ENCODE results near the gene OR6C2.
"Not testable (repeated sequence)": the region's sequence is repeated elsewhere in the genome, so short reads cannot be mapped to it uniquely, and the experiment has no call there.

Gene OR6C2

GRCh38 chr12:55443776-55444175 is at the start of gene OR6C2:
OR6C2 (plus strand) TSS chr12:55444076; CDS start chr12:55452214, 8,138 bp downstream.
- DNase-seq (ENCODE audit: low read depth in 2 of 3, low spot score in 1 of 3): no peak

- no peak for DNase-seq (ENCODE audit: low read depth in 2 of 3, low spot score in 1 of 3)
Observed at GRCh38 chr12:55396326-55396725, 47.5 kb upstream of the OR6C2 start.

GRCh38 chr12:55400229-55400628 is 43.6 kb upstream of the OR6C2 start, which contains the start of gene OR6C65:
OR6C65 (plus strand) TSS chr12:55400529; CDS start chr12:55400529, 0 bp downstream.
- no peak for DNase-seq (ENCODE audit: low read depth in 2 of 3, low spot score in 1 of 3)

GRCh38 chr12:55407866-55408265 is 36.0 kb upstream of the OR6C2 start:
- no peak for DNase-seq (ENCODE audit: low read depth in 2 of 3, low spot score in 1 of 3)

GRCh38 chr12:55409133-55409532 is 34.7 kb upstream of the OR6C2 start:
- DNase-seq (ENCODE audit: low read depth in 2 of 3, low spot score in 1 of 3): not testable (repeated sequence)

- DNase-seq (ENCODE audit: low read depth in 2 of 3, low spot score in 1 of 3): not testable (repeated sequence)
Observed at GRCh38 chr12:55412138-55412537, 31.7 kb upstream of the OR6C2 start.

GRCh38 chr12:55413498-55414388 is 30.1 kb upstream of the OR6C2 start:
- DNase-seq (ENCODE audit: low read depth in 2 of 3, low spot score in 1 of 3): not testable (repeated sequence)

- DNase-seq (ENCODE audit: low read depth in 2 of 3, low spot score in 1 of 3): not testable (repeated sequence)
Observed at GRCh38 chr12:55414396-55414823, 29.5 kb upstream of the OR6C2 start.

- DNase-seq (ENCODE audit: low read depth in 2 of 3, low spot score in 1 of 3): not testable (repeated sequence)
Observed at GRCh38 chr12:55414889-55415288, 29.0 kb upstream of the OR6C2 start.

GRCh38 chr12:55416961-55417360 is 26.9 kb upstream of the OR6C2 start:
- no peak for DNase-seq (ENCODE audit: low read depth in 2 of 3, low spot score in 1 of 3)

GRCh38 chr12:55420307-55420962 is 23.4 kb upstream of the OR6C2 start:
- DNase-seq (ENCODE audit: low read depth in 2 of 3, low spot score in 1 of 3): no peak

GRCh38 chr12:55425954-55426353 is 17.9 kb upstream of the OR6C2 start, which contains the start of gene OR6C76:
OR6C76 (plus strand) TSS chr12:55426254; CDS start chr12:55426254, 0 bp downstream.
- no peak for DNase-seq (ENCODE audit: low read depth in 2 of 3, low spot score in 1 of 3)

GRCh38 chr12:55428331-55429243 is 15.3 kb upstream of the OR6C2 start:
- no peak for DNase-seq (ENCODE audit: low read depth in 2 of 3, low spot score in 1 of 3)

GRCh38 chr12:55441233-55441632 is 2.6 kb upstream of the OR6C2 start:
- not testable (repeated sequence) for DNase-seq (ENCODE audit: low read depth in 2 of 3, low spot score in 1 of 3)

GRCh38 chr12:55445357-55445756 is 1.5 kb downstream of the OR6C2 start:
- no peak for DNase-seq (ENCODE audit: low read depth in 2 of 3, low spot score in 1 of 3)

- DNase-seq (ENCODE audit: low read depth in 2 of 3, low spot score in 1 of 3): no peak
Observed at GRCh38 chr12:55446326-55446725, 2.5 kb downstream of the OR6C2 start.

- DNase-seq (ENCODE audit: low read depth in 2 of 3, low spot score in 1 of 3): no peak
Observed at GRCh38 chr12:55448825-55449224, 4.9 kb downstream of the OR6C2 start.

GRCh38 chr12:55464926-55465325 is 21.1 kb downstream of the OR6C2 start:
- DNase-seq (ENCODE audit: low read depth in 2 of 3, low spot score in 1 of 3): not testable (repeated sequence)

GRCh38 chr12:55467836-55468235 is 24.0 kb downstream of the OR6C2 start:
- DNase-seq (ENCODE audit: low read depth in 2 of 3, low spot score in 1 of 3): no peak

- DNase-seq (ENCODE audit: low read depth in 2 of 3, low spot score in 1 of 3): no peak
Observed at GRCh38 chr12:55469291-55469690, 25.4 kb downstream of the OR6C2 start.

Measured in stimulated activated CD4-positive, alpha-beta T cell treated with anti-CD3 and anti-CD28 coated beads, Interleukin-12 subunit alpha, Interleukin-12 subunit beta, amount 100 ng/mL, for 48 hours (primary cell).